UCSD-AML1 (cell line): ENCODE measurements around the gene SPATA17.

ENCODE experiments used
- DNase-seq: peaks from one replicate; lab custom pipeline; 2025; ENCODE audit not compliant: unreplicated experiment; lab: John Stamatoyannopoulos, UW

SPATA17 gene

DNA sequence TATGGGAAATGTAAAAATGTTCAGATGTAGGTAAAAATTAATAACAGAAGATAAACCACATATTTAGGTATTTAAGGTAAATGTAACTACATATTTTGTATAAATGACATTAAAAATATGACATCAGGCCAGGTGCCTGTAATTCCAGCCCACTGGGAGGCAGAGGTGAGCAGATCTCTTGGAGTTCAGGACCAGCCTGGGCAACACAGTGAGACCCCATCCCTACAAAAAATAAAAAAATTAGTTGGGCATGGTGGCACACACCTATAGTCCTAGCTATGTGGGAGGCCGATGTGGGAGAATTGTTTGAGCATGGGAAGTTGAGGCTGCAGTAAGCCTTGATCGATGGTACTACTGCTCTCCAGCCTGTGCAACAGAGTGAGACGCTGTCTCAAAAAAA, 216.5 kb downstream of the SPATA17 start:
- no peak for DNase-seq

DNA sequence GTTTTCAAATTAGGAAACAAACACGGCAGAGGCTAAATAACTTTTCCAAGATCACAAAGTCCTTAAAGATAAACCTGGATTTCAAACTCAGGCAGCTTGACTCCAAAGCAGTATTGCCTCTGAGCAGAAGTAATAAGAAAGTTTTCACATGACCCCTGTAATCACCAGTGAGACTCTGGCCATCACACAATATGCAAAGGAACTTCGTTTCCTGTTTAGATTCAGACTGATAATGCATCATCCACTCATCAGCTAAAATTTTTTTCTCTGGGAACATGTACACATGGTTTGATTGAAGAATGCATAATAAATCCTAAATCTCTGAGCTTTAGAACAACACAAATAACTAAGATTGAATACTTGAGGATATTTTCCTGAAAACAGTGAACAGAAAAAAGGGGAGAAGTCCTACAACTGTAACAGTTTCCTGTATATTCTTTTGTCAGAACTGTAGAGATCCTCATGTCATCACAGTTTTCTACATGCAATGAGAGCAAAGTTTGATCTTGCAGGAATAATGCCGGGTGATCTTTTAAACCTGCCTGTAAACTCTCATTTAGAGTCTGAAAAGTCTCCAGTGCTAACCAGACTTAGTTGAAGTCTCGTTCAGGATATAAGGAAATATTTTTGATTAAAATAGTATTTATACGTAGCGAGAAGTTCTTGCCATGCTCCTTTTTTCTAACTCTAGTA, 225.3 kb downstream of the SPATA17 start:
- DNase-seq = no peak

DNA sequence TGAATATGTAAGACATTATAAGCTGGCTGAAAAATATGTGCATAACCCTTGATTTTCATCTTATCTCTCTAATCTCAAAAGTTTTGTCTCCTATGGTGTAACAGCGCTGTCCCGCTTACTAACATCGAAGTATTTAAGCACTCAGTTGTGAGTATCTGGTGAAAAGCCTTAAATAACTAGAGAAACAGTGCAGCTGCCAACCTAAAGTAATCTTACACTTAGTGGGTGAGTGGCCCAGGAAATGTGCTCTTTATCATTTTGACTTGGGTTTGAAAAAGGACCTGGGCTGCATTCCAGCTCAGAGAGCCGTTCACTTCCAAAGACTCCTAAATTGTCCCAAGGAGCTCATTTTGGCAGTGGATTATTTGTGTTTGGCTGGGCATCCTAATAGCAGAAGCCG, 225.9 kb downstream of the SPATA17 start:
- DNase-seq = no peak

DNA sequence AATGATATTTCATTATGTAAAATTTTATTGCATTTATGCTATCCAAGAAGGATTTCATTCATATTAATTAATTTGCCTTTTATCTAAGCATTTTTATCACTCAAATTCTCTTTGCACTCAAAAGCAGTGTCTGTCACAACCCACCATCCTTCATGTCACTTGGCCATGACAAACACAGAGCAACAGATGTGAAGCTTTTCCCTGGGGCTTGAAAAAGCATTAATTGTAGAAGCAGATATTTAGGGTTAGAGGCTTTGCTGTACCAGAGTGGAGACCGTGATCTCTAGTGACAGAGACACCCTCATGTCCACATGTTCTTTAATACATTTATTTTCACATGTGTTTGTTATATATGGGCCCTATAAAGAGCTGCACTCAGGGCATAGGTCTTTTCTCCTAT, 230.5 kb downstream of the SPATA17 start:
- no peak for DNase-seq

DNA sequence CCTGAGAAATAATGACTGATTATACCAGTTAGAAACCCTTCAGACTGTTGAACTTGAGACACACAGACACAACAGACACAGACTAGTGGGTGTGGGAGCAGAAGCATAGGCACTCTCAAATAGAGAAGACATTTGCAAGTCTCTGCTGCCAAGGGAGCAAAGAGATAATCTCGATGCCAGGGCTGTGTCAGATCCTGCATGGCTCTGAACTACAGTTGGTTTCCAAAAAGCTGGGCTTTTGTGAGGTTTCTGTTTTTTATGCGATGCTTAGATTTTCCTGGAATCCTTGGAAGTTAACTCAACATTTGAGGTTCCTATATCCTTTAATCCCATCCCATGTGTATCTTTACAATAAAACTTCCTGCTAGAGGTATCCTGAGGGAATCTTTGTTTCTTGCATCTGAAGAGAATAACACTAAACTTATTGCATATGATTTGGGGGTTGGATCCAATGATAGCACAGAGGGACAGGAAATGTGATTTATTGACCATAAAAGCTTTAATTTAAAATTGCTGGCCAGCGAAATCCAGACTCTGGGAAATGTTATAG, 236.4 kb downstream of the SPATA17 start:
- no peak for DNase-seq

DNA sequence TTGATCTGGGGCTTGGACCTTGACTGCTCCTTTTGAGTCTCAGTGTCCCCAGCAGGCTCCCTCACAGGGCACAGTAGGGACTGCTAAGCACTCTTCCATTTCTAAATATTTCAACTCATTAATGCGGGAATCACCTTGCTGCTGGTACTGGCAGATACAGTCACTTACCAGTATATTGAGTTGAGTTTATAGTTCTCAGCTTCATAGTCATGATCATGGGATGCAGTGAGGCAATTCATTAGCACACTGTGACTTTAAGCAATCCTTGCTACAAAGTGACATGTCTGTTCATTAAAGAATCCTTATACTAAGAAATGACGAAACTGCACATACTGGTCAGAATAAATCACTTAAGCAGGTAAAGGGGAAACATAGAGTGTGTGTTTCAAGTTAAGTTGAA, 240.8 kb downstream of the SPATA17 start:
- no peak for DNase-seq

DNA sequence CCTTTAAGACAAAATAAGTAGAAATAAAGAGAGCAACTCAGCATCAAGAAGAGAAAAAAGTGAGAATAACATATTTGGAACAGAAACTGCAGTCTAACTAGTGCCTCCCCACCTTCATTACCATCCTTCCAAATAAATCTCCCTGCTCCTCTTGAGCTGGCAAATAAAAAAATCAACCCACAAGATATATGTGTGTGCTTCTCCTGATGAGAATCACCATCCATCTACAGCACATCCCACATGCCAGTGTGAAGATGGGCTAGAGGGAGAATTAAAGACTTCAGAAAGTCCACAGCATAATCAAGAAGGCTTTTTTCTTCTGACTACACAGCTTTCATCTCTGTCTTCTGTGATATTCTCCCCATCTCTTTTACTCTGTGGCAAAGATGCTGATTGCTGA, 244.1 kb downstream of the SPATA17 start:
- no peak for DNase-seq

DNA sequence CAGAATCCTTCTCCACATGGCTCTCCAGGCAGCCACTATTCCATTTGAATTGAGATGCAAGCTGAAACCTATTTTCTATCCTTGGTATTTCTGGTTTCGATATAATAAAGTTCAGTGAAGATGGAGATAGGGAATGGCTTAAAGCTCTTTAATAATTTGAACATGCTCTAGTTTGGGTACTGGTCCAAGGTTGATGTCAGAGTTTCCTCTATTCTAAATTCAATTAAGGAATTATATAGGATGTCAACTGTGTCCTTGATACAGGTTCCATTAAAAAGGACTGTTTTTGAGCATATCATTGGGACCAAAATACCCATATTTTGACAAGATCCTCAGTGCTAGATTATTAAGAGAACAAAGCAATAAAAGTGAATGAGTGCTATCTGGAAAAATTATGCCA, 245.3 kb downstream of the SPATA17 start:
- DNase-seq = no peak

DNA sequence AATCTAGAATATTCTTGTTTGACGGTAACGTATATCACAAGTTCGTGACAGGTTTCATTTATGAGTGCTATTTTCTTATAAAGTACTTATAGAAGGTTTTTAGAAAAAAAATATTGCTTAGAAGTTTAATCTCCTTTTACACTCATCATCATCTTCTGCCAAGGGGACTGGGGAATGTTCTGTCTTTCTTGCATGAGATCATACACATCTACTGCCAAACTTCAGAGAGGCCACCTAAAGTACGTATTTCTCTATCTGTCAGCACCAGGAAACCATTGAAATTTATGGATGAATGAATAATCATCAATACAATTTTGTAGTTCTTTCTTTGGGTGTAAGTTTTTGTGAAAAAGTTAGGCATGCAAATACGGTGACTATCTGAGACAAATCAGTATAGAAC, 245.8 kb downstream of the SPATA17 start:
- no peak for DNase-seq

DNA sequence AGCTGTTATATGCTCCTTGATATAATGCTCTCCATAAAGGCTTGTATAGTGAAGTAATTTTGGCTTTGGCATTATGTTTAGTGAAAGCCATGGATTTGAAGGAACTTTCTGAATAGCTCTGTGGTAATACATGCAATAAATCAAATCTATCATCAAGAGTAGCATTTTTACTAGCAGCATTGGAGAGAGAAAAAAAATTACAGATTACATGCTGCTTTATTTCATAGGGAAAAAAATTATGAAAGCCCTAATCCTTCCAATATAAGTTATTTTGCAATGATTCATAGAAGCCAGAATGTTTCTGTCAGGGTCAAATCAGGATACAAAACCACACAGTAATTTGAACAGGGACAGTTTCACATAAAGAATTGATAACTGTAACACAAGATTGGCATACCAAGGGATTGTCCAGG, 250.0 kb downstream of the SPATA17 start:
- no peak for DNase-seq

DNA sequence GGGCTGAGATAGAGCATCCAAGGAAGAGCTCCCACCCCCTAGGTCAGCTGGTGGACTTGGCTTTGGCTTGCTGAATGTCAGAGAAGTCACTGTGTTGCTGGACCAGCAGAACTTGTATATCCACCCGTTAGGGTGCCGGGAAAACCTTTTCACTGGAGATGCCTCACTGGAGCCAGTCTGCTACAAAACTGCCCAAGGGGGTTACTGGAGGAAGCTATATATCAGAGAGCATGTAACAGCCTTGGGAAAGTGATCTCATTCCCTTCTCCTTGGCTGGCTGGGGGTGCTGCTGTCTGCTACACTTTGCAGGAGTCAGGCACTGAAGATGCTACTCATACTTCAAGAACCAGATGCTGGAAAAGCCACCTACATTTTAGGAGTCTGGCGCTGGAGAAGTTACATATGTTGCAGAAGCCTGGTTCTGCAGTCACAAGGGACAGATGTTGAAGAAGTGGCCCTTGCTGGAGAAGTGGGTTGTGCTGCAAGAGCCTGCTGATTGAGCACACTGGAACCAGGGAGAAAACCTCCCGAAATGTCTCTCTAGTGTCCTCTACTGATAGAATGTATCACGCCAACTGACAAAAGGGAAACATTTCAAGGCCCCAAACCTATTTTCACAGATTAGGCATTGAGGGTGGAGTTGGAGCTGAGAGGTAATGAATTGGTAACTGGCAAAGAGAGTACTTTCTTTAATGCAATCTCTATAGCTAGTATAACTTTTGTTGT, 250.6 kb downstream of the SPATA17 start:
- no peak for DNase-seq

DNA sequence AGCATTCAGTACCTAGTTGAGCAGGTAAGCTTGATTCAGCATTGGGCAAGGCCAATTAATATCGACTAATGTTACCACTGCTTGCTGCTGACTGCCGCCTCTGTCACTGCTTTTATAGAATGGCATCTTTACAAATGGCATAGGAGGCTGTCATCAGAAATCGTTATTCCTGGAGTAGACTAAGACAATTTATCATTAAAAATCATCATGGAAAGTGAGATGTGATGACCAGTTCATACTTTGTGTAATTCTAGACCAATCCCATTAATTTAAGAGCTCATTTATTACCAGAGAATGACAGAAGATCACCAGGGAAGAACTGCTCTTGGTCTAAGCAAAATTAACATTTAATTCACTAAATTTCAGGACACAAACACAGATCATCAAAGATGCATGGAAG, 254.0 kb downstream of the SPATA17 start:
- no peak for DNase-seq

DNA sequence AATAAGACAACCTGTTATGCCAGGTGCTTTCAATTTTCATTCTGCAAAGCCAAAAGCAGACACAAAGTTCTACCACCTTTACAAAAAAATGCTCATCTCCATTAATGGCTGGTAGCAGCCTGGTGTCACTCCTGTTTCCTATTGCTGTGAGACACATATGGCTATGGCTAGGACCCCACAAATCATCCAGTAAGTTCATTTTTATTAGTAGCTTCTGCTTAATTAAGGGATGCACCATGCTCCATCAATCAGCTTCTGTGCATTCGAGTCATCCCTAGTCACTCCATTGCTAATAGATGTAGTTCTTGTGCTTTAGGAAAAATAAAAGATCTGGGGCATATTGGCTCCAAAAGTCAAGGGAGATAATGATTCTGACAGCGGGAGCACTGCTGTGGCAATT, 257.2 kb downstream of the SPATA17 start:
- no peak for DNase-seq

DNA sequence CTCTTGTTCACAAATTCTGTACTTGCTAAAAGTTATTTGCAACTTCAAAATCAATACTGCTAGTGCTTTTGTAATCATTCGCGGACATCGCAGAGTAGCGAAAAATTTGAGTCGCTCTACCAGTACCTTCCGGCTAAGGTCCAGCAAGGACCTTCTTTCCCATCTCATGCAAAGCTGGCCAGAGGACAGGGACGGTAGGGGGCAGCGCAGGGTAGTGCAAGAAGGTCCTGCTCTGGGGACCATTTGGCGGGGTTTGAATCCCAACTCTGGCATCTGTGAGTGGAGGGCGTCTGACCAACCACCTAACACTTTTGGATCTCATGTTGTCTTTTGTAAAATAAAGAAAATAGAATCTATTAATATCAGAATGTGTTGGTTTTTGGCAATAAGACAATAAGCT, 258.3 kb downstream of the SPATA17 start:
- DNase-seq = no peak

DNA sequence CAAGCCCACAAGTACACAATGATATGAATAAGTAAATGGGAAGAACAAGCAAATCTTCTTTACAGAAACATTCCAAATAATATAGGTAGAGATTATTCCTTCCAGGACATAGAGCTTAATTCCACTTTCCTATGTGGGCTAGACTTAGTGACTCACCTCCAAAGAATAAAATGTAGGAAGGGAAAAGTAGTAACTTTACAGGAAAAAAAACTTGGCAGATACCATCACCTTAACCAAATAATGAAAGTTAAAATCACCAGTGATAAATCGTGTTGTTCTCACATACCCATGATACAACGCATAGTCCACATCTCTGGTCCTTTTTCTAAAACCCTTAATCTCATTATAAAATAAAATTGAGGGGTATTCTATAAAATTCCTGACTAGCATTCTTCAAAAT, 260.8 kb downstream of the SPATA17 start:
- DNase-seq = no peak

DNA sequence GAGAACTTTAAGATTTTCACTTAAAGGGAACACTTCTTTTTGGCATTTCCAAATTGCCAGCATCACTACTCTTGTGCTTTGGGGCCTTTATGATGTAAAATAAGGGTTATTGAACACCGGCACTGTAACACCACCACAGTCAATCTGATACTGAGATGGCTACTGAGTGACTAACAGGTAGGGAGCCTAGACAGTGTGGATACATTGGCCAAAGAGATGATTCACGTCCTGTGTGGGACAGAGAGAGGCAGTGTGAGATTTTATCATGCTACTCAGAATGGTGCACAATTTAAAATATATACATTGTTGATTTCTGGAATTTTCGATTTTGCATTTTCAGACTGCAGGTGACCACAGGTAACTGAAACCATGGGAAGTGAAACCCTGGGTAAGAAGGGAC, 261.6 kb downstream of the SPATA17 start:
- DNase-seq = no peak

DNA sequence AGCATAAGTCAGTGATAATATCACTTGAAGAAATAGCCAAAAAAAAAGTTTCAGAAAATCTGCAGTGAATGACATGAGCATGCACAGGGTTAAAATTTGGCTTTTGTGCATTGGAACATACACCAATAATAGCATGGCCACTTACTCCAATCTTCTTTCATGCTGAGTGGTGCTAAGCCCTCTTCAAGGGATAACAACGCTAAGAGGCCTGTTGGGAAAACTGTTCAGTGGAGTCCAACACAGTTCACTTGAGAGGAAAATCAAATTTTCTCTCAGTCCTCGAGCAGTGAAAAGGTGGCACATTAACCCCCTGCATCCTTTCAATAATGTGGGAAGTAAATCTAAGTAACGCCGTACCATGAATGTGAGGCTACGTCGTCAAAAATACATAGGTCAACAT, 264.7 kb downstream of the SPATA17 start:
- no peak for DNase-seq

DNA sequence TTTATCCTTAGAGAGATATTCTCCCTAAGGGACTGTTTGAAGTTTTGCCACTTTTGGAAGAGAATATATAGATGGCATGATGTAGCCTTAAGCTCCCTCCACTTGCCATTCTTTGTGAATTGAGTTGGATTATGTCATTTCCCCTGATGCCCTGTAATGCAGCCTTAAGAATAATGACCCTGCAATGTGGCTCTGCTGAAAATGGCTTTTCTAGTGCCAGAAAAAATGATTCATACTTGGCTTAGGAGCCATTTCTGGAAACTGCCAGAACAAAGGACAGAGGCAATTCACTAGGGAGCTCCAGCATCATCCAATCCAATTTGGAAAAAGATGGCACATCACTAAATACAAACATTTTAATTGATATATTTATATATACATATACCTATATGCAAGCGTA, 265.3 kb downstream of the SPATA17 start:
- DNase-seq = no peak

DNA sequence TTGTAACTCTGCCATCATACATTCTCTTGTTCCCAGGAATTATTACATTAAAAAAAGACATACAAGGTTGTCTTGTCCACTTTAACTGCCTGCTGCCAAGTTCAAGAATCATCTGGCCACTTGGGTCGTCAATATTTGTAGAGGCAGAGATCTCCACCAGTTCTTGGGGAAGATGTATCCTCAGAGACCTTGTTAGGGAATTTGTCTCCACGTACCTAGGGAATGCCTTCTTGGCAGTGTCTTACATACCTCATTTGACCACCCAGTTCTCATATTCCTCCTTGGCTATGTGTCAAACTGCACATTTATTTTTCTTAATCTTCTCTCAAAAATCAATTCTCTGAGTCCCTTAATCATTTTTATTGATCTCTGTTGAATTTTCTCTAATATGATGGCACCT, 266.0 kb downstream of the SPATA17 start:
- no peak for DNase-seq

DNA sequence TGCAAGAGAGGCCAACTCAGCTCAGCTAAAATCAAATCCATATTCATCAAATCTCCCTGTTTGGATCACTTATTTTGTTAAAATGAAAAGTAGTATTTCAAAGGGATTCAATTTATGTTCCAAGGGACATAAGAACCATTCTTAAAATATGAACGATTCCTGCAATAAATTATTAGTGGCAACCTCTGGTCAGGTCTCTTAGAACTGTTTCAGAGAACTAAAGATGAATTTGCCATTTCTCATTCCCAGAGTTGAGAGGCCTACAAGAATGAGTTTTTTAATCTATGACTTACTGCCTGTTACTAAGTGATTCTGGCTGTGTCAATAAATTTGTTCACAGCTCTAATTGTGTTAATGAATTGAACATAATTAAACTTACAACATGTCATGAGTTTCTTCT, 268.5 kb downstream of the SPATA17 start:
- no peak for DNase-seq

DNA sequence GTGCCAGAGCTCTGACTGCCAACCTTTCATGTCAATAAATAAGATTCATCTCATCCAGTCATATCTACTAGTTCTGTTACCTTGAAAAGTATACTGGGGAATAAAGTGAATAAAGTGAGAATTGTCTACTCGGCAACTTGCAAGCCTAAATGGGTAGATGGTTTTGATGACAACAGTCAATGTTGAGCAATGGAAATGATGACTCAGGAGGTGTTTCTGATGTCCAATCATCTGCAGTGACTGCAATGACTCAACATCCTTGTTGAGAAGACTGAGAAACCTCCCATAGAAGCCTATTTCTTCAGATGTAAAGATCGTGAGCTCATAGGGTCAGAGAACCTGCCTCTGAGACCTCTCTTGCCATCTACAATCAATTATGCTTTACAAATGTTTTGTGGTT, 276.4 kb downstream of the SPATA17 start:
- DNase-seq = no peak

DNA sequence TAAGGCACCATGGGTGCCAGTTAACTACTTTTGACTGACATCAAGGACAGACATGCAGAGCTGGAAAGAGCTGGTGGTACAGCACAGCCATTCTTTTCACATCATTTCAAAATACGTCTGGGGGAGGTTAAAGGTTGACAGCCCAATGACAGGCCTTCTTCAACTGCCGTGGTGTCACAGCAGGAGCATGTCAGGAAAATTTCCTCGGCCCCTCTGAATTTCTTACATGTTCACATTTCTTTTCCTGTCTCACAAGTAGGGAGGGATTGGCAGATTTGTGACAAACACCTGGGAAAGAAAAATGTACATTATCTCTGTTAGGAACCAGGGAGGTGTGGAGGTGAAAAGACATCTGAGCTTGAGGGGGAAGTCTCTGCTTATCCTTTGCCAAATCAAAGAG, 279.1 kb downstream of the SPATA17 start:
- DNase-seq = no peak
